ENCODE results near the gene OR7G1.

Gene OR7G1, protein sequence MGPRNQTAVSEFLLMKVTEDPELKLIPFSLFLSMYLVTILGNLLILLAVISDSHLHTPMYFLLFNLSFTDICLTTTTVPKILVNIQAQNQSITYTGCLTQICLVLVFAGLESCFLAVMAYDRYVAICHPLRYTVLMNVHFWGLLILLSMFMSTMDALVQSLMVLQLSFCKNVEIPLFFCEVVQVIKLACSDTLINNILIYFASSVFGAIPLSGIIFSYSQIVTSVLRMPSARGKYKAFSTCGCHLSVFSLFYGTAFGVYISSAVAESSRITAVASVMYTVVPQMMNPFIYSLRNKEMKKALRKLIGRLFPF

DNA sequence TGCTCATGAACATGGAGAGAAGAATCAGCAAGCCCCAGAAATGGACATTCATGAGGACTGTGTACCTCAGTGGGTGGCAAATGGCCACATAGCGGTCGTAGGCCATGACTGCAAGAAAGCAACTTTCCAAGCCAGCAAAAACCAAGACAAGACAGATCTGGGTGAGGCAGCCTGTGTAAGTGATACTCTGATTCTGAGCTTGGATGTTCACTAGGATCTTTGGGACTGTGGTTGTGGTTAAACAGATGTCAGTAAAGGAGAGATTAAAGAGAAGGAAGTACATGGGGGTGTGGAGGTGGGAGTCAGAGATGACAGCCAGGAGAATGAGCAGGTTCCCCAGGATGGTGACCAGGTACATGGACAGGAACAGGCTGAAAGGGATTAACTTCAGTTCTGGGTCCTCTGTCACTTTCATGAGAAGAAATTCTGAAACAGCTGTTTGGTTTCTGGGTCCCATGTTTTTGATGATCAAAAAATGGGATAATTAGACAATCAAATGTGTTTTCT, at the start of gene OR7G1:
Gene OR7G1, minus strand, starts transcription at position 457 of the 507 bp plus-strand sequence. Its CDS starts 0 bp downstream, at position 457.
- DNase-seq: no peak

DNA sequence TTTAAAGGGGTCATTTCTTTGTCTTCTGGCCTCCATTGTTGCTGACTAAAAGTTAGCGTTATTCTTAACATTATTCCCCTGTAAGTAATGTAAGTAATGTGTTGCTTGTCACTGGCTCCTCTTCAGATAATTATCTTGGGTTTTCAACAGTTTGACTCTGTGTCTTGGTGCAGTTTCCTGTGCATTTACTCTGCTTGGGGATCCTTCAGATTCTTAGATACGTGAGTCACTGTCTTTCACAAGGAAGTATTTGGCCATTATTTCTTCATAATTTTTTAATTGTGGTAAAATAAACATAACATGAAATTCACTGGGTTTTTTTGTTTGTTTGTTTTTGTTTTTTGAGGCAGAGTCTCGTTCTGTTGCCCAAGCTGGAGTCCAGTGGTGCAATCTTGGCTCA, 49.7 kb upstream of the OR7G1 start:
- DNase-seq: no peak

DNA sequence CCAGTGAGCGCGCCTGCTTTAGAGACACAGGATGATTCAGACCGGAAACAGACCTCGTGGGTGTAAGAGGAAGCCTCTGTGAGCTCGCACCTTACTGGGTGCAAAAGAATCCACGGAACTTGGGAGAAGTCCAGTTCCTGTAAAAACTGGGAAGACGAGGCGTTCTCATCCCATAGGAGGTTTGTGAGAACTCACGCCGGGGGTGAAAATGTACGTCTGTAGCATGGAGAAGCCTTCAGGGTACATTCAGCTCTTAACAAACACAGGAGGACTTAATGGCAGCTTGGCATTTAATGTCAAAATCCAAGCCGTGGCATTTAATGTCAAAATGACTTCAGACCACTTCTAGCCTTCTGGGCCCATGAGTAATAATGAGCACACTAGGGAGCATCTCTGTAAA, 45.9 kb upstream of the OR7G1 start:
- no peak for DNase-seq

DNA sequence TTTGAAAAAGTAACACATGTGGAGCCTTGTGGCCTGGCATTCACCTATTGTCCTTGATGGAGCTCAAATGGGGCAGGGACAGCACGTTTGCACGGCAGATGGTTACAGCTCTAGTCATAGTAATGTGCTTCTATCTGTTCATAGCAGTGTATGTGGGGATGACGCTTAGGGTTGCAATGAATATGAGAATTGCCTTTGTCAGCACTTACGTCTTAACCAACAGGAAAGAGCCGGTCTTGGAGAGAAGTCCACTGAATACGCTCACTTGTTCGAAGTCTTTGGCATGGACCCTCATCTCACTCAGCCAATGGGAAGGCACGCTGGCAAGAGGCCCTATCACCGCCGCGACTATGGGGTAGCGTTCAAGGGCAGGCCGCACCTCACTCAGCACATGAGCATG, 44.3 kb upstream of the OR7G1 start:
- no peak for DNase-seq

DNA sequence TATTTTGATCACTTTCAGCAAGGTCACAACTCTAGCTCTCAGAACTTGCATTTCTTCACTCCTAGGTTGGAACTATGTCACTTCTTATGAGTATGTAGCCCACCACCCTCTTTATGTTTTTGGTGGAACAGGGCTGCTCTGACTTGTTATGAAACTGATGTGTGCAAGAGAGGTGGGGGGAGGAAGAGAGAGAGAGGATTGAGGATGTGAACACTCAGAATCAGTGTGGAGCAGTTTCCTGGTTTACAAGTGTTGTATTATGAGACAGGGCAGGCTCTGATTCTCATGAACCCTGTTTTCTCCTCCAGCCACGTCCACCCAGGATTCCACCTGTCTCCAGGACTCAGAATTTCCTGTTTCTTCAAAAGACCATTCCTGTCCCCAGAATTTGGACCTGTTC, 40.7 kb upstream of the OR7G1 start:
- DNase-seq: no peak

DNA sequence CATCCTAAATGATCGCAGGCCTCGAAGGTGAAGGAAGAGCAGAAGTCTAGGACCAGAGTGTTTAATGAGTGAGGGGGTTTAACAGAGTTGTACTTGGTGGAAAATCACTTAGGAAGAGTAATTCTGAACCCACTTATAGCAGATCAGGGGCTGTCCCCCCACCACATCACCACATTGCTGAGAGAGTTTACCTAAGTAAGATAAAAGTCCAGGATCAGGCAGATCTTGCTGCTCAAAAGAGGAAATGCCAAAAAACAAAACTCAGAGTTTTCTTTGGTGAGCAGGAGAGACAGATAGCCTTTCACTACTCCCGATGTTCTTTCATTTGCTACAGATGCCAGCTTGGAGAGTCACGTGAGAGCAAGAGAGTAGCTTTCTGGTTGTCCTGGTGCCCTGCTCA, 40.0 kb upstream of the OR7G1 start:
- DNase-seq: no peak

DNA sequence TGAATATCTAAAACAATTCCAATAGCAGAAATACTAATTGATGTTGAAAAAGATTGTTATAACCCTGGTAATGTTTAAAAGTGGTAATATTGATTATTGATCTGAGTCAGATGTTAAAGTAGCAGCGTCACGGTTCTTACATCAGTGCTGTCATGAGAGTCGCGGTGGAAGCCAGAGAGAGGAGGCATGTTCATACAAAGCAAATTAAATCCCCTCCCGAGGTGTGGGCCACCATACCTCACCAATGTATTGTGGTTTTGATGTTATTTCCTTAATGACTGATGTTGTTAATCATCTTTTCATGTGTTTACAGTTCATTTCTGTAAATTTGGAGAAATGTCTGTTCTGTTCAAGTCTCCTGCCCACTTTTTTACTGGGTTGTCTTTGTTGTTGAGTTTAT, 35.8 kb upstream of the OR7G1 start:
- DNase-seq: no peak

DNA sequence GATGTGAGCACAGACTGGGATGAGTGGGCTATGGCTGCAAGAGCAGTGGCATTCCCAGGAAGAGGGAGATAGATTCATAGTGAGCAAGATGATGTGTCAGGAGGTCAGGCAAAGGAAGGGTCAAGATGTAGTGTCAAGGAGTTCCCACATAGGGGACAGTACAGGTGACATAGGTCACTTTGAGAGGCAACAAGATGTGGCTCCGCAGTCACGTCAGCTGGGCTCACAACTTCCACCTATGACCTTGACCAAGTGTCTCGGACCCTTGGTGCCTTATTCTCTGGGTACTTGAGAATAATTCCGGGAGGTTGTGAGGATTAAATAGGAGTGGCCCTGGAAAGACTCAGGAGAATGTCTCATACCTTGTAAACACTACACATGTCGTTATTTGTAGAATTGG, 35.1 kb upstream of the OR7G1 start:
- DNase-seq: no peak

DNA sequence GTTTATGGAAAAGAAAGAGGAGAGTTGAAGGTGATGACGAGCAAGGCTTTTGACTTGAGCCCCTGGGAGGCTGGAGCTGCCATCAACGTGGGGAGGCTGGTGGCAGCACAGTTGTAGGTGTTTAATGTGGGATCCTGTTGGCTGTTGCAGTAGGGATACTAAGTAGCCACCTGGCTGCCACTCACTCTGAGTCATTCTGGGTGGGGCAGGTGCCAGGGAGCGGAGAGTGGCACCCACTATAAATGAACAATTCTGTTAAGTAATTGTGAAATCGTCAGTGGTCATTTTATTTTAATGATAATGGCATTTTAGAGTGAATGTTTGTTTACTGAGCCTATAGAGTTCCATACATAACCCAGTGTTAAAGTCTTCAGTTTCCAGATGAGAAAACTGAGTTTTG, 34.4 kb upstream of the OR7G1 start:
- DNase-seq: no peak

DNA sequence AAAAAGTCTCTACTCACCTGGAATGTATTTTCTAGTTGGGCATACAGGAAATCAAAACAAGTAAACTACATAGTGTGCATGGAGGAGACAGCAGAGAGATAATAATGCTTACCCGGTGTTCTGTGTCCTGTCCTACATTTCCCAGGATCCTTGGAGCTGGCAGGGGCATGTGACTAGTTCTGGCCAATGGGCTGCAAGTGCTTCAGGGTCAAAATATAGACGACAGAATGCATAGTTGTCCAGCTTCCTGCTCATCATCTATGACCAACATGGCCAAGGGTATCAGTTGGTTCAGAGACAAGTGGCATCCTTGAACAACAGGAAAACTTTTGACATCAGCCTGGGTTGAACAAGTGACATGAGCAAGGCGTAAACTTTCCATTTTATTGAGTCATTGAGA, 33.1 kb upstream of the OR7G1 start:
- no peak for DNase-seq

DNA sequence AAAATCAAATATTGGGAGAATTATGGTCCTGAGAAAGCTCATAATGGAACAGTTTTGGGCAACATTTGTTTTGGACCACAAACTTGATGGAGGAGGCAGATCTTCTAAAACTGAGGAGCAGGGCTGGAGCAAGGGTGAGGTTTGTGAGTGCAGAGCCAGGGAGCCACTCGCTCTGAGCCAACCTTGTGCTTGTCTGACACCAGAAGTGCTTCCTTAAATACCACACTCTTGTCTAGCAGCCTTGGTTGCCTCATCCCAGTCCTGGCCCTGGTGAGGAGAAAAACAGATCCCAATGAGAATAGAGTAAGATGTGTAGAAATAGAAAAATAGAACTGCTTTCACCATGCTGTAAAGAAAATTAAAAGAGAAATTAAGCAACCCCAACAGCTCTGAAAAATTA, 31.3 kb upstream of the OR7G1 start:
- DNase-seq: no peak

DNA sequence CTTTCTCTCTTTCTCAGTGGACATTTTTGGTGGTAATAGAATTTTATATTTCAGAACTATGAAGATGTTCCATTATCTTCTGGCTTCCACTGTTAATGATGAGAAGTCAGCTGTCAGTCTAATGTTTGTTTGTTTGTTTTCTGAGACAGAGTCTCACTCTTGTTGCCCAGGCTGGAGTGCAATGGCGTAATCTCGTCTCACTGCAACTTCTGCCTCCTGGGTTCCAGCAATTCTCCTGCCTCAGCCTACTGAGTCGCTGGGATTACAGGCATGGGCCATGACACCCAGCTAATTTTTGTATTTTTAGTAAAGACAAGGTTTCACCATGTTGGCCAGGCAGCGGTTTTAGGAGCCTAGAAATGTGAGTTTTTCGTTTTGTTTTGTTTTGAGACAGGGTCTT, 29.4 kb upstream of the OR7G1 start:
- DNase-seq: no peak

DNA sequence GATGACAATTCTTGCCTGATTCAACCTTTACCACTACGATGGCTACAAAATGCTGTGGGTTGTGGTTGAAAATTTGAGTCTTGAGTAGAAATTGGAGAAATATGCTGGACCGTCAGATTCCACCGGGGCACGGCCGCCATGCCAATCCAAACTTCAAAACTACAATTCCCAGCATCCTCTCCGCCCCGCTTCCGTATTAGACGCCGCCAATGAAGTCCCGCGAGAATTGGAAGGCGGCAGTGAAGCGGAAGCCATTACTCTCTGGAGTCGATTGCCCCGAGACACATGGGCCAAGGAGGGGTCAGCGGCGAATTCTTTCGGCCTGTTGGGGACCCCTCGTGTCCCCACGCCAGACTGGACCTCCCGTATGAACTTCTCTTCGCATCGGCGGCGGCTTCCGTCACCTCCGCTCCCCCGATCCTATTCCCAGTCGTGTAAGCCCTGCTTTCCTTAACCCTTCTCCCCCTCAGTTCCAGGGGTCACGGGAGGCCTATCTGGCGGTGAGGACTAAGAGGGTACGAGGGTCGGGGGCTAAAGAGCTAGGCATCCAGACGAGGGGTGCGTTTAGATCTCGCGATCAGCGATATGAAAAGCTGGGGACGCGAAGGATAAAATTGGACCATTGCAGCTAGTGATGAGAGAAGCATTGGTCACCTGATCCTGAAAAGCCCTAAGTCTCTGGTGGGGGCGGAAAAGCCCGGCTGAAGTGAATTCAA, 24.8 kb upstream of the OR7G1 start, which contains the start of gene ZNF317:
Gene ZNF317, plus strand, starts transcription at position 239 of the 716 bp plus-strand sequence. CDS start 15,620 bp downstream, outside the sequence.
- peak; percentile 35 to 95 (median 80) for DNase-seq

DNA sequence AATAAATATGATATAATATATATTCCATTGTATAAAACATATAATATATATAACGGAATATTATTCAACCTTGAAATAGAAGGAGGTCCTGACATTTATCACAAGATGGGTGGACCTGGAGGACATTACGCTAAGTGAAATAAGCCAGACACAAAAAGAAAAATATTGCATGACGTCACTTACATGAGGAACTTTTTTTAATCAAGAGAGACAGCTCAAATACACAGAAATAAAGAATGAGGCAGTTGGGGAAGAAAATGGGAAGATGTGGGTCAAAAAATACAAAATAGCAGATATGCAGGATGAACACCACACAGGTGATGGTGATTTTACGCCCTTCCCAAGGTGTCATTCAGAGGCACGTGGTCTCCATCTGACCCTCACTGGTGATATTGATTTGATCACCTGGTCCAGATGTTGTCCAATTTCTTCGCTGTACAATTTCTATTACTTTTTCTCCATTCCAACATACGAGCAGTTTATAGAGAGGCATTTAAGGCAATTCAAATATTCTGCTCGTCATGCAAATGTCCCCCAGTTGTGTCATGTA, 24.1 kb upstream of the OR7G1 start:
- no peak for DNase-seq

DNA sequence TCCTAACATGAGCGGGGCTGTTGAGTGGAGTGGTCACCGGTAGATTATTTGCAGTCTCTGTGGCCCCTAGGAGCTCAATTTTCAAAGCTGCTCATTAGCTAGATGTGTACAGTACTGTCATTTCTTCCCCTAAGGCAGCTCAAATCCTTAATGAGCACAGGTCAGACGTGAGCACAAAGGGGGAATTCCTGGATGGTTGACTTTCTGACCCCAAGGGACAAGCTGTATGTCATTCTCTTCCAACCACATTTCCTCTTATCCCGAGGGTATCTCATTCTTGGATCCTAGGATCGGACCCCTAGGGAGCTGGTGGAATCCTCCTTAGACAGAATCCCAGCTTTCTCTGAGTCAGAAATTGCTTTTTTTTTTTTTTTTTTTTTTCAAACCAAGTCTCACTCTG, 16.9 kb upstream of the OR7G1 start:
- no peak for DNase-seq

DNA sequence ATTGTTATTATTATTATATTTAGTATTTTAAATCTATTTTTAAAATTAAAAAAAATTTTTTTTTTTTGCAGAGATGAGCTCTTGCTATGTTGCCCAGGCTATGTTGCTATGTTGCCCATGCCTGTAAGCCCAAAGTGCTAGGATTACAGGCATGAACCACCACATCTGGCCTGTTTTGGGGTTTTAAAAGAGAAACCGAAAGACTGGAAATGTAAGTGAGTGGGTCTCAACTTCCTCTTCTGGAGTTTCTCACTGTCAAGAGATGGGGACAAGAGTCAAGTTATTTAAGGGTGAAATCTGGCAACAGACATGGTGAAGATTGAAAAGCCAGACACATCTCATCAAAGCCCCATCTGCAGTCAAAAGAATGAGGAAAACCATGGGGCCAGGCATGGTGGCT, 15.4 kb upstream of the OR7G1 start:
- DNase-seq: no peak

DNA sequence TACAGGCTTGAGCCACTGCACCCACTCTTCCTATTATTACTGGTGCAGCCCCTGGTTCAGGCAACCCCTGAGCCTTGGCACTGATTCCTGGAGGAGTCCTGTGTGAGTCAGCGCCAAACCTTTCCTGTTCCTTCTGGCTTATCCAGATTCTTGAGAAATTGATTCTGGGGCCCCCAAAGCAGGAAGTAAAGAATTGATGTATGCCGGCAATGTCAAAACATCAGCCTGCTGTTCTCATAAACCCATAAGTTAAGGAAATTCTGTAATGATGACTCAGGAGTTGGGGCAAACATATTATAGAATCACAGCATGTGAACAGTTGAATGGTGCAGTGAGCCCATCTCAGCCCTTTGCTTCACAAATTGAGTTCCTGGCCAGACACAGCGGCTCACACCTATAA, 12.6 kb upstream of the OR7G1 start:
- DNase-seq: no peak

DNA sequence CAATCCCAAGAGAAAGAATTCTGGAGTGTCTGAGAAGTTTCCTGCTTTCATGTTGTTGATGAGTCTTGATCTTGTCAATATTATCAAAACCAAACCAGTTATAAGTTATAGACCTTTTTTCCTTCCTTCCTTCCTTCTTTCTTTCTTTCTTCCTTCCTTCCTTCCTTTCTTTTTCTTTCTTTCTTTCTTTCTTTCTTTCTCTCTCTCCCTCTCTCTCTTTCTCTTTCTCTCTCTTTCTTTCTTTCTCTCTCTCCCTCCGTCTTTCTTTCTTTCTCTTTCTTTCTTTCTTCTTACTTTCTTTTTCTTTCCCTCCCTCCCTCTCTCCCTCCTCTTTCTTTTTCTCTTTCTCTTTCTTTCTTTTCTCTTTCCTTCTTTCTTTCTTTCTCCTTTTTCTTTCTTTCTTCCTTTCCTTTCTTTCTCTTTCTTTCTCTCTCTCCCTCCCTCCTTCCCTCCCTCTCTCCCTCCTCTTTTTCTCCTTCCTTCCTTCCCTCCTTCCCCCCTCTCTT, 11.4 kb upstream of the OR7G1 start, which contains the start of gene OR7G3:
Gene OR7G3, minus strand, starts transcription at position 51 of the 506 bp plus-strand sequence. Its CDS starts 0 bp downstream, at position 51.
- no peak for DNase-seq

DNA sequence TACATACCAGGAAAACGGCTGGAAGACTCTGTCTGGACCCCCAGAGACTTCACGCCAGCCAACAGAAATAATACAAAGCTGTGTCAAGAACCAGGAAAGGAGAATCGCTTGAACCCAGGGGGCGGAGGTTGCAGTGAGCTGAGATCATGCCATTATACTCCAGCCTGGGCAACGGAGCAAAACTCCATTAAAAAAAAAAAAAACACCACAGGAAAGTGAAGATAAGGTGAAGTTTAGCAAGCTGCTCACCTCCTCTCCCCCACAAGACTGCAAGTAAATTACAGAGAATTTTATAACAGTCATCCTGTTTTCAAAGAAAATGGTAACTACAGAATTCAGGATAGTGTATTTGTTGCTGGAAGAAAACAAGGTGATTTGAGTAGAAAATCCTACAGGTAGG, 984 bp upstream of the OR7G1 start:
- no peak for DNase-seq

DNA sequence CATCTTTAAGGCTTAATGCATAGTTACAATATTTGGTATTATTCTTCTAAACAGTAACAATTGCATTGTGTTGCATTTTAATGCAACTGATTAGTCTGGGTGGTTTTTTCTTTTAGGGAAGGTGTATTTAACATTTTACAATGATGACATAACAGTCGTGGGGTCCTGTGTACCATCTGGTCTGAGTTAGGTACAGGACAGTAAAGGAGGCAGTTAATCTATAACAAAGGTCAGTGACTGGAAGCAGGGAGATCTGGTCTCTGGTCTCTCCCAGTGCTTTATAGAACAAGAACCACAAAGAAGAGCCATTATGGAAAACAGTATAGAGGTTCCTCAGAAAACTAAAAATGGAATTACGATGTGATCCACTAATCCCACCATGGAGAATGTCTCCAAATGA, 5.6 kb downstream of the OR7G1 start:
- no peak for DNase-seq

DNA sequence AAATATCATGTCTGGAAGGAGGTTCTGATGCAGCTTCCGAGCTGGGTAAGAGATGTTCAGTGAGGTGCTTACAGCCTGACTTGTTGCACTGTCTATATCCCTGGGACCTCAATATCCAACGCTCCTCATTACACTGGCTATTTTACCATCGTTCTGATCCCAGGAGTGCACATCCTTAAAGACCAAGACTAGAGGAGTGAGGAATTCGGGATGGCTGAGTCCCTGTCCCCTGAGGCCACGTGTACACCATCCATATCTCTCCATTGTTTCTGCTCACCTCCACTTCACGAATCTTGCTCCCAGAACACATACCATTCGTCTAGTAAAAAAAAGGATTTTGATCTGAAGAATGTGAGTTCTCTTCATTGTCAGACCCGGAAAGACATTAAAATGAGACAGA, 8.2 kb downstream of the OR7G1 start, which contains the start of gene OR7G2:
Gene OR7G2, minus strand, starts transcription at position 101 of the 400 bp plus-strand sequence. CDS start 4,232 bp downstream, outside the sequence.
- DNase-seq: no peak

DNA sequence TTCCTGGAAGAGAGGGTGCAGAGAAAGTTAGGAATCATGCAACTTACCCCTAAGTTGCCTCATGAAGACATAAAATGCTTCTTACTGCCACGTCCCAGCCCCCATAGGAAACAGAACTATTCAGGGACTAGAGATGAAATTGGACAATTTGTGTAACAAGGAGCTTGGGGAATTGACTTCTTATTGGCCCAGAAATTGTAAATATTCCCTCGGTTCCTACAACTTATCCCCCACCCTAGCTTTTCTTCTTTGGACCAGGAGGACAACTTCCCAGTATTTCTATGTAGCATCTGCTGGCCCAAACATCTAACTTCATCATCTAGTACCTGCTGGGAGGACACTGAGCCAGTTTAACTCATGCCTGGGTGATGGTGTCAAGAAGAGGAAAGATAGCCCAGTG, 28.8 kb downstream of the OR7G1 start, which contains the start of gene OR1M1:
Gene OR1M1, plus strand, starts transcription at position 301 of the 400 bp plus-strand sequence. CDS start 6,184 bp downstream, outside the sequence.
- DNase-seq: no peak
